ENCODE measurements around the gene CDCP2. TPM values are rescaled to one million over a fixed set of nuclear protein-coding genes. Genes with fewer than 3 reads are reported as not detected.
"Not testable (repeated sequence)": the region's sequence is repeated elsewhere in the genome, so short reads cannot be mapped to it uniquely, and the experiment has no call there.

CDCP2 gene
- total RNA-seq, 1 donor from 2014 or later: 0.19 TPM

GRCh38 chr1:54094730-54095105, 58.1 kb downstream of the CDCP2 start:
- not testable (repeated sequence) for DNase-seq (ENCODE audit: low spot score)

- no peak for DNase-seq (ENCODE audit: low spot score)
These were observed 58.6 kb downstream of the CDCP2 start for GRCh38 chr1:54094001-54094729.

- no peak for DNase-seq (ENCODE audit: low spot score)
These were observed 61.1 kb downstream of the CDCP2 start for GRCh38 chr1:54091666-54092065.

GRCh38 chr1:54088385-54088784, 64.4 kb downstream of the CDCP2 start:
- no peak for DNase-seq (ENCODE audit: low spot score)

GRCh38 chr1:54086754-54087153, 66.0 kb downstream of the CDCP2 start:
- DNase-seq (ENCODE audit: low spot score): no peak

GRCh38 chr1:54084794-54085193, 68.0 kb downstream of the CDCP2 start:
- no peak for DNase-seq (ENCODE audit: low spot score)

Other genes starting within 250 kb of the CDCP2 start
- gene IFT25, start 207.3 kb downstream of the CDCP2 start, total RNA-seq: 17.2 TPM
- 18.0 TPM for gene LRRC42, start 206.7 kb downstream of the CDCP2 start, total RNA-seq
- gene LDLRAD1, start 134.8 kb downstream of the CDCP2 start, total RNA-seq: not detected
- gene TMEM59, start 99.8 kb downstream of the CDCP2 start, total RNA-seq: 364 TPM
- 4.2 TPM for gene TCEANC2, start 99.4 kb downstream of the CDCP2 start, total RNA-seq
- gene CYB5RL, start 47.0 kb upstream of the CDCP2 start, total RNA-seq: 5.2 TPM
- 54.2 TPM for gene MRPL37, start 47.2 kb upstream of the CDCP2 start, total RNA-seq